ENCODE measurements around the gene RAB42. TPM values are rescaled to one million over a fixed set of nuclear protein-coding genes. Genes with fewer than 3 reads are reported as not detected.
"Not testable (repeated sequence)": the region's sequence is repeated elsewhere in the genome, so short reads cannot be mapped to it uniquely, and the experiment has no call there.

Gene RAB42
- total RNA-seq, 1 experiment from 2014 or later: not detected

- Histone ChIP-seq H3K36me3 (peaks cover 53% of the 10 kb centered on the region), H3K4me1 (peaks cover 6% of the 10 kb centered on the region), H3K27me3 (no peaks in the 10 kb centered on the region), H3K4me3 (no peak overlapping the region), H3K27ac (no peak overlapping the region), H3K9me3 (replicated peaks) (no peaks in the 10 kb centered on the region)
- no peak for DNase-seq
Measured at GRCh38 chr1:28577738-28578536, 14.1 kb upstream of the RAB42 start.

GRCh38 chr1:28578696-28579218, 13.3 kb upstream of the RAB42 start:
- peaks cover 6% of the 10 kb centered on the region for H3K4me1 ChIP-seq

DNA sequence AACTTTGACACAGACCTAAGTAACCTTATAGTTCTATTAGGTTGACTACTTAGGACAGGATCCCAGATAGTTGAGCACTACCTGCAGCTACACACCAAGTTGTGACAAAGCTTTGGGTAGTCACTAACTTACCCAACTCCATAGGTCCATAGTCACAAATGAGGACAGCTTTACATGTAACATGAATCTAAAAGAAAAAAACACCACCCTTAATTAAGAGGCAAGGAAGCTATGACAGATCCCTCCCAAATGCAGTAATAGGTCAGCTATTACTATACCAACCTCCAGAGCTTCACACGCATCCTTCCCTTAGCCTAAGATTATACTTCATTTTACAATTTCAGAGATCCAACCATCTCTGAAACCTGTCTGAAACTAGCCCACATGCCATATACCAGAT, 12.7 kb upstream of the RAB42 start:
- no peak for DNase-seq
- Histone ChIP-seq H3K4me3 (peak overlapping the region; percentile 6; the same call in 1 of the 2 replicates), H3K27me3 (no peaks in the 10 kb centered on the region), H3K4me1 (peaks cover 6% of the 10 kb centered on the region), H3K9me3 (replicated peaks) (no peaks in the 10 kb centered on the region), H3K27ac (no peak overlapping the region), H3K36me3 (peaks cover 43% of the 10 kb centered on the region)

More at GRCh38 chr1:28578696-28579218, 13.3 kb upstream of the RAB42 start:
- no peak overlapping the region for H3K4me3 ChIP-seq
- no peaks in the 10 kb centered on the region for H3K9me3 ChIP-seq (replicated peaks)
- H3K27ac ChIP-seq: no peak overlapping the region
- H3K36me3 ChIP-seq: peaks cover 47% of the 10 kb centered on the region
- no peaks in the 10 kb centered on the region for H3K27me3 ChIP-seq
- DNase-seq: no peak

GRCh38 chr1:28580722-28581530, 11.1 kb upstream of the RAB42 start:
- Histone ChIP-seq H3K27ac (peak overlapping the region; percentile 69), H3K4me3 (peak overlapping the region; percentile 93), H3K9me3 (replicated peaks) (no peaks in the 10 kb centered on the region), H3K27me3 (no peaks in the 10 kb centered on the region), H3K36me3 (peaks cover 43% of the 10 kb centered on the region), H3K4me1 (peaks cover 6% of the 10 kb centered on the region)
- peak in 1 of 2 experiments; percentile 58 for DNase-seq

DNA sequence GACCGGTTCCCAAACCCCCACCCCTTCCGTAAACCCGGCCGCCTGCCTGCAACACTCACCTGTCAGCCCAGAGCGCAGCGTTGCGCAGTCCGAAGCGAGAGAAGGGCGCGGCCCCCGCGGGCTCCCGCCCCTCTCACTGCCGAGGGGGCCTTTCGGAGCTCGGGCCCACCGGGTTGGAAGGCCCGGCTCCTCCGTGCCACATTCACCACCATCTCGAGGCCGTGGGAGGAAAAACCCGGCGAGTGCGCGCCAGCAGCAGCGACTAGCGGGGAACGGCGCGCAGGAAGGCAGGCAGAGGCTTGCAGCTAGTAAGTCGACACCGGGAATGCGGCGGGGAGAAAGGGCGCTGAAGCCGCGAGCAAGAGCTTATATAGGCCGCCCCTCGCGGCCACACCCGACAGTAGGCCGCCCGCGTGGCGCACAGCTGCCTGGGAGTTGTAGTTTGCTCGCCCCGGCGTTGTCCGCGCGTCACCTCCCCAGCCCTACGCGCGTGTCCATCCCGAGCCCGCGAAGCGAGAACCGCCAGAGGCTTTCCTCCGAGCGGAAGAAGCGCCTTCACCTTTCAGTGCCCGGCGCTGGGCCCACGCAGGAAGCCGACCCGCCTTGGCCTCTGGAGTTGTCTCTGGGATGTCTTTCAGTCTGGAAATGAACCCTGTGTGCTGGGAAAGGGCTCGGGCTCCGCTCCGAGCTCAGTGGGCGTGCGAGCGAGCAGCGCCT, 10.4 kb upstream of the RAB42 start:
- peak; percentile 97 to 98 for DNase-seq
- H3K9me3 ChIP-seq (replicated peaks): no peaks in the 10 kb centered on the region
- peak overlapping the region; percentile 69 for H3K27ac ChIP-seq
- peaks cover 6% of the 10 kb centered on the region for H3K4me1 ChIP-seq
- H3K27me3 ChIP-seq: no peaks in the 10 kb centered on the region
- peak overlapping the region; percentile 93 for H3K4me3 ChIP-seq
- H3K36me3 ChIP-seq: peaks cover 43% of the 10 kb centered on the region

- peaks cover 6% of the 10 kb centered on the region for H3K4me1 ChIP-seq
- H3K36me3 ChIP-seq: peaks cover 39% of the 10 kb centered on the region
- H3K9me3 ChIP-seq (replicated peaks): no peaks in the 10 kb centered on the region
- peak in 1 of 2 experiments; percentile 32 for DNase-seq
- H3K27ac ChIP-seq: peak overlapping the region; percentile 69
- H3K27me3 ChIP-seq: no peaks in the 10 kb centered on the region
- peak overlapping the region; percentile 93 for H3K4me3 ChIP-seq
Measured at GRCh38 chr1:28582248-28582615, 9.8 kb upstream of the RAB42 start.

GRCh38 chr1:28586585-28587391, 5.3 kb upstream of the RAB42 start:
- not testable (repeated sequence) for H3K27me3 ChIP-seq

GRCh38 chr1:28592321-28593071, 431 bp downstream of the RAB42 start:
- no peak for DNase-seq
- no peaks in the 10 kb centered on the region for H3K27me3 ChIP-seq
- no peak overlapping the region for H3K4me3 ChIP-seq
- H3K27ac ChIP-seq: no peak overlapping the region
- no peaks in the 10 kb centered on the region for H3K36me3 ChIP-seq
- no peaks in the 10 kb centered on the region for H3K9me3 ChIP-seq (replicated peaks)
- H3K4me1 ChIP-seq: peaks cover 16% of the 10 kb centered on the region

More at GRCh38 chr1:28586585-28587391, 5.3 kb upstream of the RAB42 start:
- not testable (repeated sequence) for H3K36me3 ChIP-seq; H3K4me1 ChIP-seq; DNase-seq; H3K9me3 ChIP-seq (replicated peaks); H3K27ac ChIP-seq; H3K4me3 ChIP-seq

DNA sequence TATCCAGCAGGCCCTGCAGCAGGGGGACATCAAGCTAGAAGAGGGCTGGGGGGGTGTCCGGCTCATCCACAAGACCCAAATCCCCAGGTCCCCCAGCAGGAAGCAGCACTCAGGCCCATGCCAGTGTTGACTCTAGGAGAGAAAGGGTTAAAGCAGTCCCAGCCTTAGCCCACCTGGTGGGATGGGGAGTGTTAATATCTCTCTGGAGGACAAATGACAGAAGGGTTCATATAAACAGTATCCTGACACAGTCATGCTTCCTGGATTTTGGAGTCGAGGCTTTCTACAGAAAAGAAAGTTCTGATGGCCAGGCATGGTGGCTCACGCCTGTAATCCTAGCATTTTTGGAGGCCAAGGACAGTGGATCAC, 1.9 kb downstream of the RAB42 start:
- H3K9me3 ChIP-seq (replicated peaks); H3K27ac ChIP-seq; H3K36me3 ChIP-seq; H3K27me3 ChIP-seq; H3K4me3 ChIP-seq; DNase-seq: not testable (repeated sequence)
- peaks cover 16% of the 10 kb centered on the region for H3K4me1 ChIP-seq

GRCh38 chr1:28594686-28595411, 2.8 kb downstream of the RAB42 start:
- H3K9me3 ChIP-seq (replicated peaks); H3K27me3 ChIP-seq; H3K27ac ChIP-seq; H3K36me3 ChIP-seq; H3K4me3 ChIP-seq: not testable (repeated sequence)
- DNase-seq: peak; percentile 81 to 86
- peaks cover 16% of the 10 kb centered on the region for H3K4me1 ChIP-seq

DNA sequence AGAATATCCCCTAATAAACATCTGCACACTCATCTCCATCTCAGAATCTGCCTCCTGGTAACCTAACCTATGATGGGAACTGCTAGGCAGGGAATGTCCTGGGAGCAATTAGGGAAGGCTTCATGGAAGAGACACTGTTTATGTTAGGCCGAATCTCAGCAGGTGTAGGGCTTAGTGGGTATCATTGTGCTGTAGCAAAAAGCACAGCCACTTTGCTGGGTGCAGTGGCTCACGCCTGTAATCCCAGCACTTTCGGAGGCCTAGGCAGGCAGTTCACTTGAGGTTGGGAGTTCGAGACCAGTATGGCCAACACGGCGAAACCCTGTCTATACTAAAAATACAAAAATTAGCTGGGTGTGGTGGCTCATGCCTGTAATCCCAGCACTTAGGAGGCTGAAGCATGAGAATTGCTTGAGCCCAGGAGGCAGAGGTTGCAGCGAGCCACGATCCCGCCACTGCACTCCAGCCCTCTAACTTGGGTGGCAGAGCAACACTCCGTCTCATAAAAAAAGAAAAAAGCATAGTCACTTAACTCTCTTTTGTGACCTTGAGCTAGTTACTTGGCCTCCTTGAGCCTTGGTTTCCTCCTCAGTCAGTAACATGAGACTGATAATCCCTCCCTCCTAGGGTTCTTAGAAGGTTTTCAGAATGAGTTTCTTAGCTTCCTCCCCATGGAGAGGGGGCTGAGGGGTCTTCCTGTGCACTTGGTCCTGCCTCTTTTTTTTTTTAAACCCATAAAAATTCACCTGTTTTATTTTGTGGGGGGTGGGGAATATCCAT, 3.5 kb downstream of the RAB42 start:
- no peak overlapping the region for H3K4me3 ChIP-seq
- no peaks in the 10 kb centered on the region for H3K36me3 ChIP-seq
- H3K4me1 ChIP-seq: peaks cover 11% of the 10 kb centered on the region
- H3K27ac ChIP-seq: no peak overlapping the region
- H3K9me3 ChIP-seq (replicated peaks): no peaks in the 10 kb centered on the region
- peak; percentile 24 to 61 for DNase-seq
- H3K27me3 ChIP-seq: no peaks in the 10 kb centered on the region

- not testable (repeated sequence) for H3K27me3 ChIP-seq; H3K27ac ChIP-seq; H3K4me3 ChIP-seq; H3K36me3 ChIP-seq; H3K9me3 ChIP-seq (replicated peaks); DNase-seq
- H3K4me1 ChIP-seq: peaks cover 11% of the 10 kb centered on the region
Measured at GRCh38 chr1:28596276-28596675, 4.2 kb downstream of the RAB42 start.
